Activated CD4-positive, CD25-positive, alpha-beta regulatory T cell treated with anti-CD3 and anti-CD28 coated beads, Interleukin-2, amount 50 U/mL, for 24 hours (primary cell): ENCODE data around the gene NAP1L4.

Source experiments
- ATAC-seq, 2 donors: fragments of 150-1000 bp; cut with Tn5 transposase; one replicate each; pipeline ENCODE4 v1.10.0; 2021; ENCODE audit warnings: mild to moderate bottlenecking in 1 of 2, moderate library complexity in 1 of 2

Gene NAP1L4

DNA sequence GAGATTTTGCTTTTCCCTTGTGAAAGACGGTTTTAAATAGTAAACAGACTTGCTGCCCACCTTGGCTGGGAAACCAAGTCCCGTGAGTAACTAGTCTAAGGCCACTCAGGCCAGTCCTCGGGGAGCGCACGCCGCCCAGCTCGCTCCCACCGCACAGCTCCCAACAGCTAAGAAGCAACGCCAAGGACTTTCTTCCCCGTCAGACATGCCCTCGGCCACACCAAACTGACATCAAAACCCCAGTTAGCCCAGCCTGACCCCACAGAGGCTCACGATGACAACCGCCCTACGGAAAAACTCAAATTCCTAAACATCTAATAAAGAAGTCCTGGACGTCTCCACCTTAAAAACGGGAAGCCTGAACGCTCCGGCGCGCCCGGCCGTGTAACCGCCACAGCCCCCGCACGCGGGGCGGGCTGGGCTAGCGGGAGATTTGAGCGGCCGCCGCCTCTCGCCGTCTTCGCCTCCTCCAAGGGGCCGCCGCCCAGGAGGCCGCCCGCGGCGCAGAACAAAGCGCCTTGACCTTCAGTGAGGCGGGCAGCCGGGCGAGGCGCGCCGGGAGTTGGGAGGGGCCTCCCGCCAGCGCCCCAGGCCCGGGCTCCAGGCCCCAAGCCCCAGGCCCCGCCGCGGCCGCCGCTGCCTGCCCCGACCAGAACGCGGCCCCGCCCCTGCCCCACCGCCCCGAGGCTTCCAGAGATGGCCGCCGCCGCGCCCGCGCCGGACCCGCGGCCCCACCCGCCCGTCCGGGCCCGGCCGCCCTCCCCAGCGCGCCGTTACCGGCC is 486 bp downstream of the NAP1L4 start:
- peak; percentile 30 to 41 for ATAC-seq

DNA sequence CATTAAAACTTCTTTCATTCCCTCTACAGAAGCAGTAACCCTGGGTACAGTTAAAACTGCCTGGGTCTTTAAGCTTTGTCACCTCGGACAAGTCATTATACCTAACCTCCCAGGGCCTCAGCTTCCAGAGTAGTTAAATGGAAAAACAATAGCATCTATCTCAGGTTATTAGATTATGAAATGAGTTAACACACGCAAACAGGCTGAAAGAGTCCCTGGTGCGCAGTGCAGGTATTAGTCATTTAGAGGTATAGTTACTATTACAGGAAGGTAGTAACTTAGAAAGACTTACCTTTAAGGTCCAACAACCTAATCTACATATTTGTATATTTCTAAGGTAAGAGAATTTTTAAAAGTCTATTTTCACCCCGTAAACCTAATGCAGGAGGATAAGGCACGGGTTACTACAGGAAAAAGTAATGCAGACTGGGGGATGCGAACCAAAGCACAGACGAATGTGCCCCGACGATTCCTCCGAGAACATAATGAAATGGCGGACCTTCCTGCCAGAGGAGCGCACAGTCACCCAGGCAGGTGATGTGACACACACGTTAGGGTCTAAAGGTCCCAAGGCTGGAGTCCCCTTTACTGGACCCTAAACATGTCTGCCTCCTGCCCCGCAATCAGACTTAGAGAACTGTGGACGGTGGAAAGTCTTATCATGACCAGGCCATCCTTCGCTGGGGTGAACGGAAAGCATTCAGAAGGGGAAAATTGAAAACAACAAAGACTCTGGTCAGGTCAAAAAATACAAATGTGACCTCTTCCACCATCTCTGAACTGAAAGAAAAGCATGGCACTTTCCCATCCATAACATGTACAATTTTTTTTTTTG is 1.3 kb downstream of the NAP1L4 start:
- peak; percentile 43 to 46 for ATAC-seq

DNA sequence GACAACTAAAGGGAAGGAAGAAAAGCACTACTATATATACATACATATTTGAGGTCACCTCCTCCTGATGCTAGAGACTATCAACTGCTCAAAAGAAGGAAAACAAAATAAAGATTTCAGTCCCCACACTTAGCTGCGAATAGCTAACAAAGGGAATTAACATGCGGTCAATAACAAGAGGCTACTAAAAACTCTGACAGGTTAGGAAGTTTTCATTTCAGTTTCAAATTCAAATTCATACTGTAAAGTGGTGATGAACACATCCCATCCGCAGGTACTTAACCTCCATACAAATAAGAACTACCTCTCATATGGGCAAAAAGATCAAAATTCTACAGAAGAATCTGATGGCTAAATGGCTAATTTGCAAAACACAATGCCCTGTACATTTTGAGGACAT is 2.6 kb downstream of the NAP1L4 start:
- ATAC-seq, result peak in 1 of 2 donors; percentile 2

DNA sequence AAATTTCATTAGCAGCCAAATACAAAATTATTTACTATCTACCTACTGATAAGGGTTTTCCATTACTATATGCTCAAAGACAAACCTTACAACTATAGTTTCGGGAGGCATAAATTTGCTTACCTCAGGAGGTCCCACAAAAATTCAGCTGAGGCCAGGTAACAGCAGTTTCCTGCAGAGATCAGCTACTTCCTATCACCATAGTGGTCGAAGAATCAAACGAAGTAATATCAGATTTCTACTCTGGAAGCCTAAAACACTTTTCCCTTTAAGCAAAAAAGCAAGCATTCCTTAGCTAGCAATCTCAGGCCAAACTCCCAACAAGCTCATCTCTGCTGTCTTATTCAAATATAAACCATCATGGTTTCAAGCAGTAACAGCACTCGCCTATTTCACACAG is 3.1 kb downstream of the NAP1L4 start:
- ATAC-seq, result no peak

- peak; percentile 9 for ATAC-seq
Observed at GRCh38 chr11:2987881-2988861, 4.0 kb downstream of the NAP1L4 start.

DNA sequence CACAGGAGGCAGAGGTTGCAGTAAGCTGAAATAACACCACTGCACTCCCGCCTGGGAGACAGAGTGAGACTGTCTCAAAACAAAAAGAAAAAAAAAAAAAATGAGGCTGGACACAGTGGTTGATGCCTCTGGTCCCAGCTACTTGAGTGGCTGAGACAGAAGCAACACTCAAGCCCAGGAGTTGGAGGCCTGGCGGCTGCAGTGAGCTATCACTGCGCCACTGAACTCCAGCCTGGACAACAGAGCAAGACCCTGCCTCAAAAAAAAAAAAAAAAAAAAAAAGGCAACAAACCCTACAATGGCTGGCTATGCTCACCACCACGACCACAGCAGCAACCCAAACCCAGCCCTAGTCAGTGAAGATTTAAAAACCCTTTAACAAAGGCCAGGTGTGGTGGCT is 8.2 kb downstream of the NAP1L4 start:
- ATAC-seq, result no peak

GRCh38 chr11:2982214-2982613 is 9.9 kb downstream of the NAP1L4 start:
- ATAC-seq, result peak in 1 of 2 donors; percentile 36

GRCh38 chr11:2981130-2981529 is 11.0 kb downstream of the NAP1L4 start:
- ATAC-seq, result no peak

DNA sequence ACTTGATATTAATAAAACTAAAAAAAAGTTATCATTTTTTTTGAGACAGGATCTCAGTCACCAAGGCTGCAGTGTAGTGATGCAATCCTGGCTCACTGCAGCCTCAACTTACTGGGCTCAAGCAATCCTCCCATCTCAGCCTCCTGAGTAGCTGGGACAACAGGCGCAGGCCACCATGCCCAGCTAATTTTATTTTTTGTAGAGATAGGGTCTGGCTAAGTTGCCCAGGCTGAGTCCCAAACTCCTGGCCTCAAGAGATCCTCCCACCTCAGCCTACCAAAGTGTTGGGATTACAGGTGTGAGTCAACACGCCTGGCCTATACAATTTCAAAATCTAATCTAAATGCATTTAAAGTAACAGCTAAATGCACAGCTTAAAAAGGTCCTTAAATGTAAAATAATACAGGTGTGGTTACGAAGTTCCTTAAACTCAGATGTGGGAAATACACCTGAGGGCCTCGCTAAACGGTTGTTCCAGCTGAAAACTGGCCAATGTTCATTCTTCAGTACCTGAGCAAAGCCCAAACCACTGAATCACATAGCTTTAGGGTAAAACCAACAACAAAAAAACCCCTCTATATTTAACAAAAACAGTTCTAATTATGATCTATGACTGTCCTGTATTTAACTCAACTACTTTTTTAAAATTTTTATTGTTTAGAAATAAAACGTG is 11.8 kb downstream of the NAP1L4 start:
- ATAC-seq, result no peak

- no peak for ATAC-seq
Observed at GRCh38 chr11:2977113-2977512, 15.0 kb downstream of the NAP1L4 start.

DNA sequence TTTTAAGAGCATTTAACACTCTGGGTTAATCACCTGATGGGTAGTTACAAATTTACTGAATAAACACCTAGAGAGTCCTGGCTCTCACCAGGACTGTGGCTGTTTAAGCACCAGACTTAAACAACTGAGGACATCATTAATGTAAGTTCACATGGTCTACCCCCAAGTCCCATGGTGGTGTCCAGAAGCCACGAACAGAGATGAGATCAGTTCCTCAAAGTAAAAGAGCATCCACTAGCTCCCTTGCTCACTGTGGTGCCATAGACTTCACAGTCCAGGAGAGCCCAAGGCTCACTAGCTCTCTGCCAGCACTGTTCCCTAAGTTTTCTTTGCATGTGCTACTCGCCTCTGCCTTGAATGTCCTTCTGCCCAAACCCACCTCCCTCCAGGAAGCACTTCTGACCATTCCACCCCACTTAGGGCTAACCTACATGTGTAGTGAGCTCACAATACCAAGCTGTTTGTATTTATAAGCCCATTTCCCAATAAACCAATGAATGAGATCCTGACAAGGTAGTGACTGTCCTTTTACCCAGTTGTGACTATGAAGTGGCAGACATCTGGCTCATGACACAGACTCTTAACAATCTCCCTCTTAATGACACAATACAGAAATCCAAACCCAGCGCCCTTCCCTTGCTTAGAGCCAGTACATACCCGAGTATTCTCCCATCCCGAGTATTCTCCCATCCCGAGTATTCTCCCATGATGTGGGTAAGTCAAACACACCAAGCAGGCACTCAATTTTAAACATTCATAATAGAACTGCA is 15.7 kb downstream of the NAP1L4 start:
- ATAC-seq, result no peak

DNA sequence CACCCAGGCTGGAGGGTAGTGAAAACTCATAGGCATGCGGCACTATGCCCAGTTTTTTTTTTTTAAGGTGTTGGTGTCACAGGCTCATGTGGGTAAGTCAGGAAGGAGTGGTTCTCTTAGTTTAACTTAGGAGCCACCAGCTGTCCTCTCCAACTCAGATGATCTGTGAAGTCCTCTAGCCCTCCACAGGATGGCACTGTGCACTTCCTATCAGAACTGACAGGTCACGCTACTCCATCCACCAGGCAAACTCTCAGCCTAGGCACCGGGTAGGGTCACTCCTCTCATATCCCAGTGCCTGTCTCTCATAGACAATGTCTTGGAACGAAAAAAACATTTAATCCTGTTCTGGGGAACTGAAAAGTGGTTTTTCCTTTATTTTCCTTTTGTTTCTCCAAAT is 16.5 kb downstream of the NAP1L4 start:
- peak; percentile 65 to 83 for ATAC-seq

GRCh38 chr11:2974272-2974671 is 17.9 kb downstream of the NAP1L4 start:
- no peak for ATAC-seq

GRCh38 chr11:2968341-2968900 is 23.7 kb downstream of the NAP1L4 start:
- ATAC-seq, result no peak

GRCh38 chr11:2964782-2965181 is 27.3 kb downstream of the NAP1L4 start:
- no peak for ATAC-seq

DNA sequence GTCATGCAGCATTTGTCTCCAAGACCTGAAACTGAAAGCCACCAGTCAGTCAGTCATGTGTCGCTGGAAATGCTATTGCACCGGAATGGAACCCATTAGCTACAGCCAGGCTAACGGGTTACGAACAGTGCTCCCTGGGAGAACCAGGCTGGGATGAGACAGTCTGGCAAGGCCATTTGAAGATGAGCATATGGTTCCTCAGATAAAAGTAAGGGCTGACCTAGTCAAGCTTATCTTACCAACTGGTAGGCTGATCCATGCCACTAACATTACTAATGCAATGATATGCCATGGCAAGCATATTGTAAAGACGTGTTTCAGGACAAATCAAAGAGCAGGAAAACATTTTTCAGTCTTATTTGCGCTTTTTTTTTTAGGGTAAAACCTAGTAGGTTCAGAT is 28.4 kb downstream of the NAP1L4 start:
- ATAC-seq, result no peak

- ATAC-seq, result no peak
Observed at GRCh38 chr11:2963112-2963754, 28.9 kb downstream of the NAP1L4 start.

DNA sequence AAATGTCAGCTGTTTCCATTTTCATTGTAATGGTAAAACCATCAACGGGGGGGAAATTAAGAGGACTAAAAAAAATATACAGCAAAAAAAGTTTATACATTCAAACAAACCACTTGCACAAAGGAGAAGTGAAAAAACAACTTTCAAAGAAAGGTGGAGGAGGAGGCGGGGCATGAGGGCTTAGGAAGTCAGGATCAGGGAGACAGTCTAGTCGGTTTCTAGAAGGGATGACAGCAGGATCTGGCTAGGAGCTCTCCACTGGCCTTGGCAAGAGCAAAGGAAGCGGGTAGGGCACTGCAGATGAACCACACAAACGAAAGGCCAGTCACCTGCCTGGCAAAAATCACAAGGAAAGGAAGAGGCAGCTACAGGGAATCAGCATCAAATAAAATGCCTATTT is 31.0 kb downstream of the NAP1L4 start:
- ATAC-seq, result no peak

DNA sequence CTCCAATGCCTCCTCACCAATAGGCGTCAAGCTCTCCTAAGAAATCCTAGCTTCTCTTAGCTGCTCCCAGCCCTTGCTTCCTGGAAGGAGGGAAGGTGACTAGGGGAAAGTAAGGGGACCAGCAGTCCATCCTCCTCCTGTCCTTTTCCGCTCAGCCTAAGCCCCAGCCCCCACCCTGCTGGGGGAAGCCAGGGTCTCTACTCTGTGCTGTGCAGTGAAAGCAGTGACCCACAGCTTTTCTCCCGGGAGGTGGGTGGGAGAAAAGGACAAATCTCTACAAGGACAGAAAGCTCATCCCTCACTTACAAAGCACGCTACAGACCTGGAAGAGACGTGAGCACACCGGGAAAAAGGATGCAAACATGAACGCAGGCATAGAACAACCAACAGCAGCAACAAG is 32.0 kb downstream of the NAP1L4 start:
- no peak for ATAC-seq

- ATAC-seq, result no peak
Observed at GRCh38 chr11:2958251-2958650, 33.9 kb downstream of the NAP1L4 start.
